ENCODE results near the gene CYSRT1.

DNA sequence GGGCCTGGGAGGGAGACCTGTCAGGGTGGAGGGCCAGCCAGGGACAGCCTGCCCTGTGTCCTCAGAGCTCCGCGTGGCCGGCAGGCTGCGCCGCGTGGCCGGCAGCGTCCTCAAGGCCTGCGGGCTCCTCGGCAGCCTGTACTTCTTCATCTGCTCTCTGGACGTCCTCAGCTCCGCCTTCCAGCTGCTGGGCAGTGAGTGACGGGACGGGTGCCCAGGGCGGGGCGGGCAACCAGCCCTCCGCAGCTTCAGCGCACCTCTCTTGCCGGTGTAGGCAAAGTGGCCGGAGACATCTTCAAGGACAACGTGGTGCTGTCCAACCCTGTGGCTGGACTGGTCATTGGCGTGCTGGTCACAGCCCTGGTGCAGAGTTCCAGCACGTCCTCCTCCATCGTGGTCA lies 7.5 kb downstream of the CYSRT1 start:
- TF ChIP-seq, protein P1, sequence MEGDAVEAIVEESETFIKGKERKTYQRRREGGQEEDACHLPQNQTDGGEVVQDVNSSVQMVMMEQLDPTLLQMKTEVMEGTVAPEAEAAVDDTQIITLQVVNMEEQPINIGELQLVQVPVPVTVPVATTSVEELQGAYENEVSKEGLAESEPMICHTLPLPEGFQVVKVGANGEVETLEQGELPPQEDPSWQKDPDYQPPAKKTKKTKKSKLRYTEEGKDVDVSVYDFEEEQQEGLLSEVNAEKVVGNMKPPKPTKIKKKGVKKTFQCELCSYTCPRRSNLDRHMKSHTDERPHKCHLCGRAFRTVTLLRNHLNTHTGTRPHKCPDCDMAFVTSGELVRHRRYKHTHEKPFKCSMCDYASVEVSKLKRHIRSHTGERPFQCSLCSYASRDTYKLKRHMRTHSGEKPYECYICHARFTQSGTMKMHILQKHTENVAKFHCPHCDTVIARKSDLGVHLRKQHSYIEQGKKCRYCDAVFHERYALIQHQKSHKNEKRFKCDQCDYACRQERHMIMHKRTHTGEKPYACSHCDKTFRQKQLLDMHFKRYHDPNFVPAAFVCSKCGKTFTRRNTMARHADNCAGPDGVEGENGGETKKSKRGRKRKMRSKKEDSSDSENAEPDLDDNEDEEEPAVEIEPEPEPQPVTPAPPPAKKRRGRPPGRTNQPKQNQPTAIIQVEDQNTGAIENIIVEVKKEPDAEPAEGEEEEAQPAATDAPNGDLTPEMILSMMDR (IDR thresholded peaks at IDR 0.05): no peak
- no peak for TF ChIP-seq POLR2A (IDR thresholded peaks at IDR 0.05)

All from testis (tissue), 2 donors.